Heart right ventricle (tissue), 16 donors: ENCODE measurements around the gene ZNF132. TPM values are rescaled to one million over a fixed set of nuclear protein-coding genes. Genes with fewer than 3 reads are reported as not detected.

ENCODE experiments used
- ATAC-seq, 8 donors: fragments of 200-7000 bp; cut with Tn5 transposase; one replicate each; pipeline ENCODE4 v1.9.1; 2020; ENCODE audit warnings: mild to moderate bottlenecking in 8 of 8, moderate library complexity in 8 of 8, moderate number of reproducible peaks in 1 of 8
- DNase-seq, 2 donors: peaks; one replicate each; pipeline ENCODE4 v3.0.0-alpha.2; 2020
- H3K27ac ChIP-seq, 10 donors: fragments of 200-600 bp; sonication (generic) in 2 of 10; one replicate each; pipeline versions ENCODE4 v1.5.0 to v1.8.0; 2020 to 2022; ENCODE audit warnings: mild to moderate bottlenecking in 3 of 10
- H3K27me3 ChIP-seq, 7 donors: fragments of 200-600 bp; one replicate each; pipeline ENCODE4 v1.8.0; 2021 to 2022; ENCODE audit warnings: mild to moderate bottlenecking in 2 of 7
- H3K36me3 ChIP-seq, 9 donors: fragments of 200-600 bp; sonication (generic) in 1 of 9; one replicate each; pipeline versions ENCODE4 v1.5.0 to v1.8.0; 2020 to 2022; ENCODE audit warnings: mild to moderate bottlenecking in 2 of 9
- H3K4me1 ChIP-seq, 9 donors: fragments of 200-600 bp; sonication (generic) in 1 of 9; one replicate each; pipeline versions ENCODE4 v1.5.0 to v1.8.0; 2020 to 2022; ENCODE audit warnings: mild to moderate bottlenecking in 4 of 9
- H3K4me3 ChIP-seq, 10 donors: fragments of 200-600 bp; sonication (generic) in 2 of 10; one replicate each; pipeline versions ENCODE4 v1.5.0 to v1.8.0; 2020 to 2022; ENCODE audit warnings: mild to moderate bottlenecking in 7 of 10, moderate library complexity in 2 of 10
- H3K9me3 ChIP-seq, 11 donors: fragments of 200-600 bp in 10 of 11; sonication (generic) in 2 of 11; one replicate each; pipeline versions ENCODE4 v1.5.0 to v1.8.0; 2013 to 2022; ENCODE audit warnings: mild to moderate bottlenecking in 2 of 11, control low read depth in 1 of 11, moderate library complexity in 1 of 11
- WGBS, 2 donors: extraction: QIAGEN DNeasy Blood & Tissue Kit; methylation state at CpG; one replicate each; pipeline ENCODE4 v1.1.7; 2013; ENCODE audit warnings: inconsistent platforms in 1 of 2; 5-methylcytosine and 5-hydroxymethylcytosine counted together
- intact Hi-C, 10 donors: fragments of 100-400 bp; cut with DNase I; formaldehyde crosslinking; loops; one replicate each; pipeline versions ENCODE4 v1.11.1 to v1.14.2; 2022
- polyA plus RNA-seq, 2 donors: library from polyadenylated mRNA; stranded (reverse); fragments of 200-250 nt; gene quantifications; one replicate each; pipeline ENCODE4 v1.2.3, GENCODE V29; 2013
- total RNA-seq, 10 donors: library from RNA; stranded (reverse); fragmentation: NEBNext Ultra II Directional in 3 of 10; extraction: Animal tissue kit (Norgen Biotek cat#: 25700) in 3 of 10; gene quantifications; one replicate each; pipeline versions ENCODE4 v1.2.1 to v1.2.4, GENCODE V29; 2021 to 2023
- TF ChIP-seq, protein P1 (sequence below), 9 donors: fragments of 200-600 bp; sonication (generic) in 2 of 9; IDR thresholded peaks; one replicate each; pipeline versions ENCODE4 v1.5.0 to v1.8.0; 2021 to 2022; ENCODE audit warnings: antibody characterized with exemption in 9 of 9, mild to moderate bottlenecking in 5 of 9, moderate library complexity in 1 of 9
- donor health status: Arrhythmogenic right ventricular cardiomyopathy.
- donor health status: ischemic (EF 13 %, LVEDD 7.1; RV severe dilation, severe dysfunction).
- donor health status: healthy with polysubstance abuse.
- donor health status: DM: no; HTN: yes; CAD: no.
- donor health status: DM: no; HTN: no; CAD: no.
- donor health status: ischemic (EF 25% LVEDD 6.9; RV normal size, moderate dysfunction).
- donor health status: ischemic (EF 25% LVEDD 5.7; RV mildly dilated, moderate dysfunction).
- donor health status: healthy.
- donor health status: DM: yes; HTN: yes; CAD: no.
- donor health status: Ischemic cardiomyopathy.
- donor health status: ischemic (EF 35%, LVEDD 5.7; RV mildly dilated, moderate dysfunction).
- donor health status: nonischemic (EF 11% LVEDD 7.7; RV severe dilation, severe dysfunction).
- donor health status: DM: yes; HTN: yes; CAD: no.
- donor health status: PGD.
- donor health status: ischemic (EF 29% LVEDD 5.4; RV normal size, mild dysfunction).
- donor health status: nonischemic (EF 23%, LVEDD 6.1; RV moderate dilation, normal function).

The ZNF132 gene
- total and polyA plus RNA-seq, 12 donors: 1.1 to 6.7 (median 4.7) TPM

DNA sequence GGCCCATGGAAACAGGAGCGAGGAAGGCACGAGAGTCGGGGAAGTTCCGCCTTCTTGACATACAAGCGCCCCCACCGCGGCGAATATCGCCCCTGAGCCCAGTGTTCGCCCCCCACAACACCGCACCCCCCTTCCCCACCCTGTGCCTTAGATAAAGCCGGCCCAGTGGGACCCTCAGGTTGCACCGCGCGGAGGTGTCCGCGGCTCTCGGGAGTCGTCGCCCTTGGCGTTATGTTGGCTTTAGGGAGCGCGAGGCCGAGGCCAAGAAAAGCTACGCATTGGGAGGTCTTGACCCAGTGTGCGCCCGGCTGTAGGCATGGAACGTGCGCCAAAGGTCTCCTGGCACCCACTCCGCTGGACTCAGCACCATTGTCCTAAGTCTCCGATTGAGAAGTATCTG, 603 bp upstream of the ZNF132 start:
- ATAC-seq (peak in 6 of 8 donors; percentile 2 to 48 (median 4)), DNase-seq (no peak)
- Histone ChIP-seq H3K27ac (peak overlapping the region in 9 of 10 donors; percentile 51 to 89 (median 78)), H3K36me3 (peaks cover 0 to 36% (median 17%) of the 10 kb centered on the region in 9 donors), H3K4me3 (peak overlapping the region; percentile 37 to 95 (median 70)), H3K9me3 (peaks cover 0 to 46% (median 19%) of the 10 kb centered on the region in 11 donors), H3K27me3 (no peaks in the 10 kb centered on the region), H3K4me1 (peaks cover 4 to 26% (median 18%) of the 10 kb centered on the region in 9 donors)
- 9 to 13% methylated on average over 31 of the region's 31 CpGs for WGBS, 2 donors
- TF ChIP-seq, protein P1, sequence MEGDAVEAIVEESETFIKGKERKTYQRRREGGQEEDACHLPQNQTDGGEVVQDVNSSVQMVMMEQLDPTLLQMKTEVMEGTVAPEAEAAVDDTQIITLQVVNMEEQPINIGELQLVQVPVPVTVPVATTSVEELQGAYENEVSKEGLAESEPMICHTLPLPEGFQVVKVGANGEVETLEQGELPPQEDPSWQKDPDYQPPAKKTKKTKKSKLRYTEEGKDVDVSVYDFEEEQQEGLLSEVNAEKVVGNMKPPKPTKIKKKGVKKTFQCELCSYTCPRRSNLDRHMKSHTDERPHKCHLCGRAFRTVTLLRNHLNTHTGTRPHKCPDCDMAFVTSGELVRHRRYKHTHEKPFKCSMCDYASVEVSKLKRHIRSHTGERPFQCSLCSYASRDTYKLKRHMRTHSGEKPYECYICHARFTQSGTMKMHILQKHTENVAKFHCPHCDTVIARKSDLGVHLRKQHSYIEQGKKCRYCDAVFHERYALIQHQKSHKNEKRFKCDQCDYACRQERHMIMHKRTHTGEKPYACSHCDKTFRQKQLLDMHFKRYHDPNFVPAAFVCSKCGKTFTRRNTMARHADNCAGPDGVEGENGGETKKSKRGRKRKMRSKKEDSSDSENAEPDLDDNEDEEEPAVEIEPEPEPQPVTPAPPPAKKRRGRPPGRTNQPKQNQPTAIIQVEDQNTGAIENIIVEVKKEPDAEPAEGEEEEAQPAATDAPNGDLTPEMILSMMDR (IDR thresholded peaks at IDR 0.05): no peak
- intact Hi-C loops: loop anchor here in 2 of 10 donors (1.0 to 2.0 kb wide), 3 partner anchors 11 to 32 kb away; partner anchors contain the start of genes ZNF324 (in 1 of the 2), ZNF324B (in 1 of the 2) and ZNF584 (in 1 of the 2)

- Histone ChIP-seq H3K36me3 (peaks cover 15 to 90% (median 58%) of the 10 kb centered on the region in 9 donors), H3K27ac (no peak overlapping the region), H3K27me3 (no peaks in the 10 kb centered on the region), H3K4me1 (peaks cover 0 to 11% (median 6%) of the 10 kb centered on the region in 9 donors), H3K4me3 (no peak overlapping the region), H3K9me3 (peaks cover 14 to 100% (median 83%) of the 10 kb centered on the region in 11 donors)
- intact Hi-C loops: no loop called here
- no peak for DNase-seq
- WGBS, 2 donors: 99 to 100% methylated on average over 2 of the region's 2 CpGs
- ATAC-seq: no peak
- TF ChIP-seq, protein P1 (IDR thresholded peaks at IDR 0.05): no peak
These were observed 5.7 kb downstream of the ZNF132 start for GRCh38 chr19:58434217-58434616.

DNA sequence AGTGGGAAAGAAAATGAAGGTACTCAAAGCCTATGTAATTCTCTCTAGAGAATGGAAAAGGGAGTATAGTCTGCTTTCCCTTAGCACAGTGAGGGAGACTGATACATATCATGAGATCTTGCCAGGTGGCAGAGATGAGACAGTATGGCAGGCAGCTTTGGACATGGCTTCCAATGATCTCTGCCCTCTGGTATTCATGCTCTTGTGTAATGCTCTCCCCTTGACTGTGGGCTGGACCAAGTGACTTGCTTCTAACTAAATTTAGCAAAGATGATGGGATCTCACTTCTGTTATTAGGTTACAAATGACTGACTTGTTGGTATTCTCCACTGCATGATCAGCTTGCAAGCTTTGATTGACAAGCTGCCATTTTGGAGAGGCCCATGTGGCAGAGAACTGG, 10.2 kb downstream of the ZNF132 start:
- Histone ChIP-seq H3K4me1 (no peaks in the 10 kb centered on the region), H3K9me3 (peaks cover 13 to 96% (median 66%) of the 10 kb centered on the region in 11 donors), H3K4me3 (no peak overlapping the region), H3K27ac (no peak overlapping the region), H3K27me3 (no peaks in the 10 kb centered on the region), H3K36me3 (peaks cover 10 to 63% (median 29%) of the 10 kb centered on the region in 9 donors)
- DNase-seq (no peak), ATAC-seq (no peak)
- TF ChIP-seq, protein P1 (IDR thresholded peaks at IDR 0.05): no peak
- intact Hi-C loops: no loop called here

DNA sequence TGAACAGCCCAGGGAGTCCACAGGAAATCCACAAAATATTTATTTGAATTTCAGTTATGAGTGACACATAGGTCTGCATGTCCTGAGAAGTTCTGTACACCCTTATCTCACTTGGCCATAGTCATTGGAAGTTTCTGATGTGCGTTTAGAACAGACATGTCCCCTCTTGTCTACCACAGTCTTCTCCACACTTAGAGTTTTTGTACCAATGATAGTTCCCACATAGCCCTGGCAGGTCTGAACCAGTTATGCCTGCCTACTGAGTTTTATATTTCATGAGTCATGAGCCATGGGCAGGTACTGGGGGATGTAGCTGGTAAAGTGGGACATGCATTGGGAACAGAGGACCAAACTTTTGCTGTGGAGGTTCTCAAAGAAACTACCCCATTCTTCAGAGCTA, 11.3 kb downstream of the ZNF132 start:
- Histone ChIP-seq H3K4me1 (no peaks in the 10 kb centered on the region), H3K27ac (no peak overlapping the region), H3K4me3 (no peak overlapping the region), H3K9me3 (peaks cover 4 to 91% (median 55%) of the 10 kb centered on the region in 11 donors), H3K27me3 (no peaks in the 10 kb centered on the region), H3K36me3 (peaks cover 0 to 52% (median 18%) of the 10 kb centered on the region in 9 donors)
- TF ChIP-seq, protein P1 (IDR thresholded peaks at IDR 0.05): no peak
- no peak for DNase-seq
- WGBS, 2 donors: 59 to 63% methylated on average over 1 of the region's 1 CpG
- no peak for ATAC-seq
- intact Hi-C loops: no loop called here
